Stomach smooth muscle (tissue), 2 donors: ENCODE results near the gene AK8.

Experiments used
- H3K27ac ChIP-seq: one replicate; pipeline ENCODE4 v1.7.0; 2013; ENCODE audit warnings: mild to moderate bottlenecking, low read length, inconsistent platforms
- H3K27me3 ChIP-seq, 2 donors: one replicate each; pipeline ENCODE4 v1.7.0; 2013; ENCODE audit warnings: low read length in 2 of 2; ENCODE audit not compliant: insufficient read depth in 2 of 2, control insufficient read depth in 1 of 2
- H3K36me3 ChIP-seq, 2 donors: one replicate each; pipeline ENCODE4 v1.7.0; 2013; ENCODE audit warnings: low read length in 2 of 2; ENCODE audit not compliant: control insufficient read depth in 2 of 2, insufficient read depth in 2 of 2
- H3K4me1 ChIP-seq: one replicate; pipeline ENCODE4 v1.7.0; 2013; ENCODE audit warnings: low read length; ENCODE audit not compliant: control insufficient read depth, insufficient read depth
- H3K4me3 ChIP-seq, 2 donors: one replicate each; pipeline ENCODE4 v1.7.0; 2013; ENCODE audit warnings: low read length in 2 of 2
- H3K9ac ChIP-seq, 2 donors: one replicate each; pipeline ENCODE4 v1.7.0; 2013; ENCODE audit warnings: low read length in 2 of 2, mild to moderate bottlenecking in 1 of 2
- H3K9me3 ChIP-seq, 2 donors: one replicate each; pipeline ENCODE4 v1.7.0; 2013; ENCODE audit warnings: low read length in 2 of 2; ENCODE audit not compliant: control insufficient read depth in 2 of 2
- donor health status: healthy.
- donor health status: Pancreatic carcinoma.

The AK8 gene

GRCh38 chr9:132903574-132904492, 25.7 kb upstream of the AK8 start:
- Histone ChIP-seq H3K36me3 (peaks cover 56 to 58% of the 10 kb centered on the region in 2 donors), H3K4me3 (no peak overlapping the region), H3K9me3 (no peaks in the 10 kb centered on the region), H3K4me1 (no peaks in the 10 kb centered on the region), H3K27ac (no peak overlapping the region), H3K27me3 (no peaks in the 10 kb centered on the region), H3K9ac (no peak overlapping the region)

- Histone ChIP-seq H3K9me3 (no peaks in the 10 kb centered on the region), H3K9ac (no peak overlapping the region), H3K4me1 (no peaks in the 10 kb centered on the region), H3K4me3 (no peak overlapping the region), H3K27me3 (no peaks in the 10 kb centered on the region), H3K27ac (peak overlapping the region; percentile 42), H3K36me3 (peaks cover 67 to 68% of the 10 kb centered on the region in 2 donors)
These were observed 24.1 kb upstream of the AK8 start for GRCh38 chr9:132901858-132902831.

GRCh38 chr9:132898051-132898450, 20.0 kb upstream of the AK8 start:
- H3K4me3 ChIP-seq: no peak overlapping the region
- H3K9ac ChIP-seq: no peak overlapping the region
- H3K4me1 ChIP-seq: peaks cover 12% of the 10 kb centered on the region
- no peaks in the 10 kb centered on the region for H3K9me3 ChIP-seq
- no peak overlapping the region for H3K27ac ChIP-seq
- H3K27me3 ChIP-seq: no peaks in the 10 kb centered on the region
- peaks cover 66 to 71% of the 10 kb centered on the region in 2 donors for H3K36me3 ChIP-seq

GRCh38 chr9:132896906-132897305, 18.8 kb upstream of the AK8 start:
- Histone ChIP-seq H3K27me3 (no peaks in the 10 kb centered on the region), H3K9ac (no peak overlapping the region), H3K36me3 (peaks cover 66 to 76% of the 10 kb centered on the region in 2 donors), H3K27ac (no peak overlapping the region), H3K4me3 (no peak overlapping the region), H3K4me1 (peaks cover 12% of the 10 kb centered on the region), H3K9me3 (no peaks in the 10 kb centered on the region)

GRCh38 chr9:132896264-132896663, 18.2 kb upstream of the AK8 start:
- Histone ChIP-seq H3K36me3 (peaks cover 69 to 72% of the 10 kb centered on the region in 2 donors), H3K9ac (no peak overlapping the region), H3K9me3 (no peaks in the 10 kb centered on the region), H3K27ac (no peak overlapping the region), H3K27me3 (no peaks in the 10 kb centered on the region), H3K4me1 (peaks cover 12% of the 10 kb centered on the region), H3K4me3 (no peak overlapping the region)

- no peak overlapping the region for H3K9ac ChIP-seq
- peaks cover 12% of the 10 kb centered on the region for H3K4me1 ChIP-seq
- H3K9me3 ChIP-seq: no peaks in the 10 kb centered on the region
- no peak overlapping the region for H3K4me3 ChIP-seq
- no peaks in the 10 kb centered on the region for H3K27me3 ChIP-seq
- peak overlapping the region; percentile 37 for H3K27ac ChIP-seq
- H3K36me3 ChIP-seq: peaks cover 58 to 67% of the 10 kb centered on the region in 2 donors
These were observed 17.1 kb upstream of the AK8 start for GRCh38 chr9:132894862-132895835.

GRCh38 chr9:132894346-132894745, 16.3 kb upstream of the AK8 start:
- peaks cover 57 to 61% of the 10 kb centered on the region in 2 donors for H3K36me3 ChIP-seq
- H3K27ac ChIP-seq: peak overlapping the region; percentile 37
- H3K4me3 ChIP-seq: no peak overlapping the region
- no peaks in the 10 kb centered on the region for H3K9me3 ChIP-seq
- peak overlapping the region in 1 of 2 donors; percentile 13 for H3K9ac ChIP-seq
- peaks cover 12% of the 10 kb centered on the region for H3K4me1 ChIP-seq
- H3K27me3 ChIP-seq: no peaks in the 10 kb centered on the region

- no peaks in the 10 kb centered on the region for H3K27me3 ChIP-seq
- no peak overlapping the region for H3K27ac ChIP-seq
- peaks cover 12% of the 10 kb centered on the region for H3K4me1 ChIP-seq
- H3K4me3 ChIP-seq: no peak overlapping the region
- no peak overlapping the region for H3K9ac ChIP-seq
- peaks cover 45 to 48% of the 10 kb centered on the region in 2 donors for H3K36me3 ChIP-seq
- H3K9me3 ChIP-seq: no peaks in the 10 kb centered on the region
These were observed 14.3 kb upstream of the AK8 start for GRCh38 chr9:132892400-132892799.

- no peaks in the 10 kb centered on the region for H3K9me3 ChIP-seq
- H3K9ac ChIP-seq: no peak overlapping the region
- no peaks in the 10 kb centered on the region for H3K4me1 ChIP-seq
- H3K27ac ChIP-seq: no peak overlapping the region
- no peak overlapping the region for H3K4me3 ChIP-seq
- H3K36me3 ChIP-seq: peaks cover 26 to 27% of the 10 kb centered on the region in 2 donors
- H3K27me3 ChIP-seq: no peaks in the 10 kb centered on the region
These were observed 10.1 kb upstream of the AK8 start for GRCh38 chr9:132888151-132888550.
